CD4-positive, alpha-beta memory T cell (primary cell): ENCODE measurements around the gene ANKRD13B. TPM values are rescaled to one million over a fixed set of nuclear protein-coding genes. Genes with fewer than 3 reads are reported as not detected.
"Not testable (repeated sequence)": the region's sequence is repeated elsewhere in the genome, so short reads cannot be mapped to it uniquely, and the experiment has no call there.

Source experiments
- CTCF ChIA-PET: fragments of 350-600 bp; sonication (Branson Sonifier 250); formaldehyde crosslinking; loops from one replicate; lab custom pipeline; 2021; ENCODE audit warnings: inconsistent platforms; ENCODE audit not compliant: partially characterized antibody; lab: Charles Lee
- POLR2A ChIA-PET: fragments of 350-600 bp; sonication (Branson Sonifier 250); formaldehyde crosslinking; loops from one replicate; lab custom pipeline; 2021; ENCODE audit not compliant: partially characterized antibody; lab: Charles Lee
- DNase-seq, 5 donors: peaks; one replicate each; pipeline versions ENCODE4 v3.0.0 to v3.0.0-alpha.2; 2020 to 2022; ENCODE audit warnings: mixed read lengths in 1 of 5
- H3K27ac ChIP-seq: one replicate; pipeline ENCODE4 v1.7.0; 2013; ENCODE audit warnings: low read depth, low read length
- H3K27me3 ChIP-seq: 2 replicates; pipeline ENCODE4 v1.7.0; 2013; ENCODE audit warnings: mild to moderate bottlenecking, low read length, moderate library complexity; ENCODE audit not compliant: insufficient read depth
- H3K36me3 ChIP-seq: 2 replicates; pipeline ENCODE4 v1.7.0; 2013; ENCODE audit warnings: mild to moderate bottlenecking, low read length, moderate library complexity; ENCODE audit not compliant: insufficient read depth
- H3K4me1 ChIP-seq: 2 replicates; pipeline ENCODE4 v1.7.0; 2013; ENCODE audit warnings: mild to moderate bottlenecking, low read length, moderate library complexity; ENCODE audit not compliant: insufficient read depth
- H3K4me3 ChIP-seq, 2 donors: one replicate each; pipeline ENCODE4 v1.7.0; 2013; ENCODE audit warnings: low read length in 2 of 2, mild to moderate bottlenecking in 1 of 2
- H3K9me3 ChIP-seq, 2 donors: one replicate each; pipeline ENCODE4 v1.7.0; 2013; ENCODE audit warnings: low read length in 2 of 2, control low read depth in 1 of 2; ENCODE audit not compliant: control insufficient read depth in 1 of 2
- H3K27ac Mint-ChIP-seq, 7 donors: one replicate each; pipeline ENCODE4 v1.8.0; 2020 to 2021; ENCODE audit warnings: mixed read lengths in 7 of 7, mild to moderate bottlenecking in 6 of 7, inconsistent platforms in 3 of 7, moderate library complexity in 3 of 7
- H3K27me3 Mint-ChIP-seq, 2 donors: one replicate each; pipeline ENCODE4 v1.8.0; 2020 to 2021; ENCODE audit warnings: mixed read lengths in 2 of 2
- H3K36me3 Mint-ChIP-seq, 2 donors: one replicate each; pipeline ENCODE4 v1.8.0; 2020 to 2021; ENCODE audit warnings: mixed read lengths in 2 of 2, inconsistent platforms in 1 of 2, mild to moderate bottlenecking in 1 of 2
- H3K4me1 Mint-ChIP-seq, 4 donors: one replicate each; pipeline ENCODE4 v1.8.0; 2020 to 2021; ENCODE audit warnings: mixed read lengths in 4 of 4, mild to moderate bottlenecking in 1 of 4
- H3K4me3 Mint-ChIP-seq, 8 donors: one replicate each; pipeline ENCODE4 v1.8.0; 2020 to 2021; ENCODE audit warnings: mixed read lengths in 8 of 8, mild to moderate bottlenecking in 7 of 8, moderate library complexity in 6 of 8, inconsistent platforms in 3 of 8
- H3K9me3 Mint-ChIP-seq, 8 donors: one replicate each; pipeline ENCODE4 v1.8.0; 2020 to 2021; ENCODE audit warnings: mixed read lengths in 8 of 8, mild to moderate bottlenecking in 5 of 8, inconsistent platforms in 3 of 8, moderate library complexity in 1 of 8
- intact Hi-C: fragments of 100-400 bp; cut with micrococcal nuclease; formaldehyde crosslinking; loops from one replicate; pipeline ENCODE4 v1.15.1; 2023
- polyA plus RNA-seq, 2 donors: library from polyadenylated mRNA; unstranded; fragments of 300-500 nt; fragmentation: Illumina TruSeq; gene quantifications; one replicate each; pipeline ENCODE4 v1.2.3, GENCODE V29; 2021
- total RNA-seq, 2 experiments: library from RNA; stranded (reverse); gene quantifications; one replicate each; pipeline ENCODE4 v1.2.3, GENCODE V29; 2021

The ANKRD13B gene
- total and polyA plus RNA-seq, 4 experiments from 2014 or later, result 1.3 to 2.3 TPM; not detected in 2

GRCh38 chr17:29557085-29557738 lies 35.7 kb upstream of the ANKRD13B start:
- H3K27ac Mint-ChIP-seq, result peak overlapping the region in 5 of 7 donors; percentile 6 to 74 (median 26)
- no peaks in the 10 kb centered on the region for H3K9me3 ChIP-seq
- intact Hi-C loops, result no loop called here
- H3K4me1 Mint-ChIP-seq, result peaks cover 17 to 38% (median 22%) of the 10 kb centered on the region in 4 donors
- H3K4me3 ChIP-seq, result no peak overlapping the region
- DNase-seq, result no peak
- no peaks in the 10 kb centered on the region for H3K27me3 ChIP-seq
- H3K36me3 ChIP-seq, result peaks cover 9% of the 10 kb centered on the region
- POLR2A ChIA-PET, result interaction anchor here (2.2 kb wide), 1 partner anchor 9 kb away, joined by 12 read pairs; the partner anchor contains the start of gene ABHD15
- no peaks in the 10 kb centered on the region for H3K27me3 Mint-ChIP-seq
- CTCF ChIA-PET, result interaction anchor here (0.7 to 1.4 kb wide), 6 partner anchors 11 to 187 kb away, joined by 3 to 4 read pairs (median 3); no protein-coding TSS in a partner anchor
- H3K27ac ChIP-seq, result no peak overlapping the region
- H3K4me3 Mint-ChIP-seq, result no peak overlapping the region
- peaks cover 6% of the 10 kb centered on the region in 2 donors for H3K36me3 Mint-ChIP-seq
- no peaks in the 10 kb centered on the region for H3K9me3 Mint-ChIP-seq
- peaks cover 20% of the 10 kb centered on the region for H3K4me1 ChIP-seq

GRCh38 chr17:29557739-29558116 lies 35.2 kb upstream of the ANKRD13B start:
- Histone ChIP-seq H3K4me3 (no peak overlapping the region), H3K27ac (no peak overlapping the region), H3K36me3 (peaks cover 9% of the 10 kb centered on the region), H3K27me3 (no peaks in the 10 kb centered on the region), H3K4me1 (peaks cover 20% of the 10 kb centered on the region), H3K9me3 (no peaks in the 10 kb centered on the region)
- Mint-ChIP-seq H3K36me3 (peaks cover 6% of the 10 kb centered on the region in 2 donors), H3K4me3 (no peak overlapping the region), H3K27ac (peak overlapping the region in 3 of 7 donors; percentile 42 to 77 (median 47)), H3K4me1 (peaks cover 17 to 43% (median 26%) of the 10 kb centered on the region in 4 donors), H3K27me3 (no peaks in the 10 kb centered on the region), H3K9me3 (no peaks in the 10 kb centered on the region)
- intact Hi-C loops, result no loop called here
- no peak for DNase-seq
- ChIA-PET POLR2A (interaction anchor here (2.2 kb wide), 1 partner anchor 9 kb away, joined by 12 read pairs; the partner anchor contains the start of gene ABHD15), CTCF (no interaction called here)

- H3K27me3 Mint-ChIP-seq, H3K36me3 Mint-ChIP-seq, H3K27me3 ChIP-seq, CTCF ChIA-PET, H3K9me3 ChIP-seq, POLR2A ChIA-PET, intact Hi-C loops, H3K4me3 ChIP-seq, H3K4me3 Mint-ChIP-seq, H3K9me3 Mint-ChIP-seq, H3K36me3 ChIP-seq, H3K27ac ChIP-seq, DNase-seq: not testable (repeated sequence)
- peaks cover 20% of the 10 kb centered on the region for H3K4me1 ChIP-seq
- peaks cover 19 to 47% (median 28%) of the 10 kb centered on the region in 4 donors for H3K4me1 Mint-ChIP-seq
- H3K27ac Mint-ChIP-seq, result peak overlapping the region in 3 of 7 donors; percentile 47 to 77 (median 52)
Observed at GRCh38 chr17:29558139-29558538, 34.8 kb upstream of the ANKRD13B start.

GRCh38 chr17:29559640-29560039 lies 33.3 kb upstream of the ANKRD13B start:
- Histone ChIP-seq H3K4me1 (peaks cover 29% of the 10 kb centered on the region), H3K27me3 (no peaks in the 10 kb centered on the region), H3K36me3 (peaks cover 9% of the 10 kb centered on the region), H3K9me3 (no peaks in the 10 kb centered on the region), H3K27ac (no peak overlapping the region), H3K4me3 (no peak overlapping the region)
- no peaks in the 10 kb centered on the region for H3K9me3 Mint-ChIP-seq
- peaks cover 6 to 11% of the 10 kb centered on the region in 2 donors for H3K36me3 Mint-ChIP-seq
- ChIA-PET POLR2A (no interaction called here), CTCF (interaction anchor here (0.6 to 1.1 kb wide), 2 partner anchors 12 to 189 kb away, joined by 3 to 4 read pairs; no protein-coding TSS in a partner anchor)
- H3K4me1 Mint-ChIP-seq, result peaks cover 24 to 57% (median 38%) of the 10 kb centered on the region in 4 donors
- peak overlapping the region in 2 of 7 donors; percentile 19 to 29 for H3K27ac Mint-ChIP-seq
- H3K4me3 Mint-ChIP-seq, result no peak overlapping the region
- H3K27me3 Mint-ChIP-seq, result no peaks in the 10 kb centered on the region
- intact Hi-C loops, result no loop called here
- DNase-seq, result no peak

- no peak overlapping the region for H3K27ac ChIP-seq
- no peak overlapping the region for H3K4me3 ChIP-seq
- ChIA-PET CTCF (interaction anchor here (1.1 to 1.7 kb wide), 2 partner anchors 190 to 191 kb away, joined by 4 to 7 read pairs; no protein-coding TSS in a partner anchor), POLR2A (no interaction called here)
- H3K27me3 ChIP-seq, result no peaks in the 10 kb centered on the region
- H3K36me3 ChIP-seq, result peaks cover 9% of the 10 kb centered on the region
- no peaks in the 10 kb centered on the region for H3K27me3 Mint-ChIP-seq
- no peak for DNase-seq
- no peak overlapping the region for H3K4me3 Mint-ChIP-seq
- intact Hi-C loops, result no loop called here
- no peaks in the 10 kb centered on the region for H3K9me3 Mint-ChIP-seq
- no peak overlapping the region for H3K27ac Mint-ChIP-seq
- H3K9me3 ChIP-seq, result no peaks in the 10 kb centered on the region
- peaks cover 35% of the 10 kb centered on the region for H3K4me1 ChIP-seq
- H3K36me3 Mint-ChIP-seq, result peaks cover 6 to 11% of the 10 kb centered on the region in 2 donors
- H3K4me1 Mint-ChIP-seq, result peaks cover 24 to 62% (median 41%) of the 10 kb centered on the region in 4 donors
Observed at GRCh38 chr17:29560316-29560715, 32.6 kb upstream of the ANKRD13B start.

GRCh38 chr17:29561554-29562517 lies 31.1 kb upstream of the ANKRD13B start:
- peak overlapping the region in 7 of 8 donors; percentile 42 to 69 (median 54) for H3K4me3 Mint-ChIP-seq
- no peak for DNase-seq
- Histone ChIP-seq H3K36me3 (peaks cover 9% of the 10 kb centered on the region), H3K9me3 (no peaks in the 10 kb centered on the region), H3K4me1 (peaks cover 42% of the 10 kb centered on the region), H3K27me3 (no peaks in the 10 kb centered on the region), H3K27ac (no peak overlapping the region), H3K4me3 (no peak overlapping the region)
- no peaks in the 10 kb centered on the region for H3K27me3 Mint-ChIP-seq
- intact Hi-C loops, result no loop called here
- CTCF ChIA-PET, result interaction anchor here (0.9 to 28.5 kb wide), 5 partner anchors 11 to 192 kb away, joined by 3 to 523 read pairs (median 7); partner anchors contain the start of gene CORO6
- POLR2A ChIA-PET, result no interaction called here
- peaks cover 6 to 16% of the 10 kb centered on the region in 2 donors for H3K36me3 Mint-ChIP-seq
- no peaks in the 10 kb centered on the region for H3K9me3 Mint-ChIP-seq
- peak overlapping the region; percentile 60 to 87 (median 74) for H3K27ac Mint-ChIP-seq
- H3K4me1 Mint-ChIP-seq, result peaks cover 28 to 63% (median 48%) of the 10 kb centered on the region in 4 donors
